ENCODE data around the gene SLC38A10.
A peak's percentile ranks its signal among the peaks of the same experiment; 100 is the strongest.

Gene SLC38A10

DNA sequence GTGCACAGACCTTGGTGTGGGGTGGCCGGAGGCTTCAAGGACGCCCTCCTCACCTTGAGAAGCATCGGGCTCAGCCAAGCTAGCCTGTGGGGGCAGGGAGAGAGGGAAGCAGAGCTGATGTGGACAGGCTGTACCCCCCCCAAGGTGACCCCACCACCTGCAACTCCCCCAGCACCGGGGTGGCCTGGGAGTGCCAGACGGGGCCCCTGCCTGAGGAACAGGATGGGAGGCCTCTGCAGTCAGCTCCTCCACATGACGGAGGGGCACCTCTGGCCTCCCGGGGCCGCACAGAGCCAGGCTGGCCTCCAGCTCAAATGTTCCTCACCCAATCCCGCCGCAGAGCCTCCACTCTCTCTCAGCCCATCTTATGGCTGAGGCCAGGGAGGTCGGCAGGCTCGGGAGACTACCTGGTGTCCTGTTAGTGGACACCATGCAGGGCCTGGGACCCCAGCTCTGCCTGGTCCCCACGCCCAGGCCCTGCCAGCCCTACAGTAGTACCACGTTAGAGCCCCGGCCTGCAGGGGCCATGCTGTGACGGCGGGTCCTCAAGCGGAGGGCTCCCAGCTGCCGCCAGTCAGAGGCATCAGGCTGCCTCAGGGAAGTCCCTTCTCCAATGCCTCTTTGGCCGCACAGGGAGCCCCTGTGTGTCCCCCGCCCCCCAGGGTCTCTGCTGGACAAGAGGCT lies 19.4 kb upstream of the SLC38A10 start:
- H3K27me3 ChIP-seq = no peaks in the 10 kb centered on the region
- H3K9me3 ChIP-seq = no peaks in the 10 kb centered on the region
- TF ChIP-seq, protein P1, sequence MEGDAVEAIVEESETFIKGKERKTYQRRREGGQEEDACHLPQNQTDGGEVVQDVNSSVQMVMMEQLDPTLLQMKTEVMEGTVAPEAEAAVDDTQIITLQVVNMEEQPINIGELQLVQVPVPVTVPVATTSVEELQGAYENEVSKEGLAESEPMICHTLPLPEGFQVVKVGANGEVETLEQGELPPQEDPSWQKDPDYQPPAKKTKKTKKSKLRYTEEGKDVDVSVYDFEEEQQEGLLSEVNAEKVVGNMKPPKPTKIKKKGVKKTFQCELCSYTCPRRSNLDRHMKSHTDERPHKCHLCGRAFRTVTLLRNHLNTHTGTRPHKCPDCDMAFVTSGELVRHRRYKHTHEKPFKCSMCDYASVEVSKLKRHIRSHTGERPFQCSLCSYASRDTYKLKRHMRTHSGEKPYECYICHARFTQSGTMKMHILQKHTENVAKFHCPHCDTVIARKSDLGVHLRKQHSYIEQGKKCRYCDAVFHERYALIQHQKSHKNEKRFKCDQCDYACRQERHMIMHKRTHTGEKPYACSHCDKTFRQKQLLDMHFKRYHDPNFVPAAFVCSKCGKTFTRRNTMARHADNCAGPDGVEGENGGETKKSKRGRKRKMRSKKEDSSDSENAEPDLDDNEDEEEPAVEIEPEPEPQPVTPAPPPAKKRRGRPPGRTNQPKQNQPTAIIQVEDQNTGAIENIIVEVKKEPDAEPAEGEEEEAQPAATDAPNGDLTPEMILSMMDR (IDR thresholded peaks at IDR 0.05; ENCODE audit: low read depth, low read length) = no peak
- H3K36me3 ChIP-seq = no peaks in the 10 kb centered on the region
- H3K4me1 ChIP-seq = peaks cover 48% of the 10 kb centered on the region
- H3K4me3 ChIP-seq (ENCODE audit: low read depth, low read length) = no peak overlapping the region
- peak; percentile 11 for DNase-seq

DNA sequence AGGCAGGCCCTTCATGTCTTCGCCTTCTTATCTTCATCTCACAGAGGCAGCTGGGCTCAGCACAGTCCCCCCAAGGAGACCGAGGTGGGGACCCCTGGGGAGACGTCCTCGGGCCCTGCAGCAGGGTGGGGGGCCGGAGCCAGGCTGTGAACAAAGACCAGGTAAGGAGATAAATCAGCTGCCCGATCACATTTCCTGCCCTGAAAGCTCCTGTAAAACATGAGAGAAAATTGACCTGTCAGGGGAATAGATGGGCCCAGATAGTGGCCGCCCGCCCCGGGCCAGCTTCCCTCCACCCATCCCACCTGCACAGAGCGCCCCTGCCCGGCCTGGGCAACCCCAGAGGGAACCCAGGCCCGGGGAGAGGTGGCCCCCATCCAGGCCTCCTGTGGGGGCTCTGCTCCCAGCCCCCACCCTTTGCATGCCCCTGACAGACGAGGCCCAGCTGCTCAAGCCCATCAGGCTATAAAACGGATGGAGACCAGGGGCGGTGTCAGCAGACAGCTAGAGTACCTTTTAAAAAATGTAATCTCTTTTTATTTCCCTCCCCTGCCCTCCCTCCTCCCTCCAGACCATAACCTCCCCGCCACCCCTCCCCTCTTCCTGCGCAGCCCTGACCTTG lies 18.8 kb upstream of the SLC38A10 start:
- DNase-seq = no peak
- Histone ChIP-seq H3K36me3 (no peaks in the 10 kb centered on the region), H3K27me3 (no peaks in the 10 kb centered on the region), H3K4me3 (ENCODE audit: low read depth, low read length) (no peak overlapping the region), H3K4me1 (peaks cover 54% of the 10 kb centered on the region), H3K9me3 (no peaks in the 10 kb centered on the region)
- TF ChIP-seq, protein P1 (IDR thresholded peaks at IDR 0.05; ENCODE audit: low read depth, low read length) = no peak

GRCh38 chr17:81312624-81313325 lies 17.7 kb upstream of the SLC38A10 start:
- no peaks in the 10 kb centered on the region for H3K36me3 ChIP-seq
- H3K27me3 ChIP-seq = no peaks in the 10 kb centered on the region
- no peak overlapping the region for H3K4me3 ChIP-seq (ENCODE audit: low read depth, low read length)
- TF ChIP-seq, protein P1 (IDR thresholded peaks at IDR 0.05; ENCODE audit: low read depth, low read length) = no peak
- H3K4me1 ChIP-seq = peaks cover 53% of the 10 kb centered on the region
- DNase-seq = no peak
- no peaks in the 10 kb centered on the region for H3K9me3 ChIP-seq

DNA sequence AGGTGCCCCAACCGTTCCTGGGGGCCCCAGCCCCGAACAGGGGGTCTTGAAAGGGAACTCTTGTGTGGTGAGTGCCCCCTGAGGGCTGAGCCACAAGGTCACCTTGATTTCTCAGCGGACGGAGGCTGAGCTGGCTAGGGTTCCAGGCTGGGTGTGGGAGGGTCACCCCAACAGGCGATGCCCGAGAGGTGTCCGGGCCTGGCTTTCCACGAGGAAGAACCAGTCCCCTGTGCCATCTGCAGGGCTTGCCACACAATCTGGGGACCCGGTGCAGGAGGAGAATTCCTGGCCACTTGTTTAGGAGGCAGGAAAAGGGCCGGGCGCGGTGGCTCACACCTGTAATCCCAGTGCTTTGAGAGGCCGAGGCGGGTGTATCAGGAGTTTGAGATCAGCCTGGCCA lies 16.8 kb upstream of the SLC38A10 start:
- TF ChIP-seq, protein P1 (IDR thresholded peaks at IDR 0.05; ENCODE audit: low read depth, low read length) = no peak
- Histone ChIP-seq H3K4me1 (peaks cover 50% of the 10 kb centered on the region), H3K36me3 (no peaks in the 10 kb centered on the region), H3K27me3 (no peaks in the 10 kb centered on the region), H3K9me3 (no peaks in the 10 kb centered on the region), H3K4me3 (ENCODE audit: low read depth, low read length) (no peak overlapping the region)
- DNase-seq = no peak

DNA sequence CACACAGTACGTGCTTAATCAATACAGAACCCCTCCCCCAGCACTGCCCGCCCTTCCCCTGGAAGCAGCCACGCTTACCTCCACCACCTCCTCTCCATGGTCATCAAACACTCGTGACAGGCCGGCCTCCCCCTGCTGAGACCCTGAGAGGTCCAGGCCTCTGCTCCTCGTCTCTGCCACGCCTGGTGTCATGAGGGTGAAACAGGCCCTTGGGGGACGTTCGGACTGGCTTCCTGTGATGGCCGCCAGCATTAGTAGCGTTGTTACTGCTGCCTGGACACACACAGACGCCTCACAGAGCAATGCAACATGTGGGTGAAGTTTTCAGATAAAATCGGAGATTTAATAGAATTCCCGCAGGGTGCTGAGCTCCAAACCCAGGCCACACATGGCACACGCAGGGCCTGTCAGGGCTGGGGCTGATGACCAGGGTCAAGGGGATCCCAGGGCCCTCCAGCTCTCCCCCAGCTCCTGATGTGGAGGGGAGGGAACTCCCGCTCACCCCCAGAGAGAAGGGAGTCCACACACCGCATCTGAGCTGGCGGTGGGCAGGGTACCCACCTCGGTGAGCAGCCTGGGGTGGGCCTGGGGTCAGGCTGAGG lies 15.9 kb upstream of the SLC38A10 start:
- no peaks in the 10 kb centered on the region for H3K27me3 ChIP-seq
- no peaks in the 10 kb centered on the region for H3K36me3 ChIP-seq
- no peak overlapping the region for H3K4me3 ChIP-seq (ENCODE audit: low read depth, low read length)
- peak; percentile 52 for DNase-seq
- H3K9me3 ChIP-seq = no peaks in the 10 kb centered on the region
- TF ChIP-seq, protein P1 (IDR thresholded peaks at IDR 0.05; ENCODE audit: low read depth, low read length) = no peak
- H3K4me1 ChIP-seq = peaks cover 50% of the 10 kb centered on the region

Data from BE2C (cell line).